GM21423 (cell line): ENCODE results near the gene MS4A1.
"Not testable (repeated sequence)": the region's sequence is repeated elsewhere in the genome, so short reads cannot be mapped to it uniquely, and the experiment has no call there.

ENCODE experiments used
- ATAC-seq: cut with Tn5 transposase; IDR thresholded peaks from one replicate; pipeline ENCODE4 v1.9.1; 2021; ENCODE audit warnings: mild to moderate bottlenecking, moderate library complexity; ENCODE audit not compliant: unreplicated experiment

The MS4A1 gene

GRCh38 chr11:60500276-60500910 lies 44.7 kb downstream of the MS4A1 start:
- no peak for ATAC-seq

GRCh38 chr11:60502221-60502775 lies 46.7 kb downstream of the MS4A1 start:
- ATAC-seq: no peak

DNA sequence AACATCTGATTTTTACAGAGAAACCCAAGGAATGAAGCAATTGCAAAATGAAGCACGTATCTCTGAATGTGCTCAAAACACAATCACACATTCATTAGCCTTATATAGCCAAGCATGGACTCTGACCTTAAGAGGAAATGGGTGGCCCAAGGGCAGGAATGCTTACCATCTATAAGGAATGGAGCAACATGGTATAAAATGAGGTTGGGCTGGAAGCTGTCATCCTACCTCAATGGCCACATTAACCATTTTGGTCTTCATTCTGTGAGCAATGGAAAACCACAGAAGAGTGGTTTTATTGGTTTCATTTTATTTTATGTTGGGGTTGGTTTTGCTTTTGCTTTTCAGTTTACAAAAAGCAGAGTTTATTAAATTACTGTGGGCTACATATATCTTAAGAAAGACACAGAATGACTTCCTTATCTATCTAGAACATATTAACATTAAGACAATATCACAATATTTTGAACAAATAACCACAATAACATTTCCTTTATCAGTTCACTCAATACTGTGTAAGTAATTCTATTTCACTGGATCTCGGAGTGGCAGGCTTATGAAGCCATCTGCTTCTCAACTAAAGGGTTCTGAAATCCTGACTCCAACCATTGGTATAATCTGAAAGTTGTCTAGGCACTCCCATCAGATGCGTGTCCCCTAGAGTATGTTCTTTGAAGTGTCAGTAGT lies 48.7 kb downstream of the MS4A1 start:
- ATAC-seq: peak; percentile 43

DNA sequence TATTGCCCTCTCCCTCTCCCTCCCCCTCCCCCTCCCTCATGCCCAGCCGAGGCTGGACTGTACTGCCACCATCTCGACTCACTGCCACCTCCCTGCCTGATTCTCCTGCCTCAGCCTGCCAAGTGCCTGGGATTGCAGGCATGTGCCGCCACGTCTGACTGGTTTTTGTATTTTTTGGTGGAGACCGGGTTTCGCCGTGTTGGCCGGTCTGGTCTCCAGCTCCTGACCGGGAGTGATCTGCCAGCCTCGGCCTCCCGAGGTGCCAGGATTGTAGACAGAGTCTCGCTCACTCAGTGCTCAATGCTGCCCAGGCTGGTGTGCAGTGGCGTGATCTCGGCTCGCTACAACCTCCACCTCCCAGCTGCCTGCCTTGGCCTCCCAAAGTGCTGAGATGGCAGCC lies 54.0 kb downstream of the MS4A1 start:
- ATAC-seq: not testable (repeated sequence)

DNA sequence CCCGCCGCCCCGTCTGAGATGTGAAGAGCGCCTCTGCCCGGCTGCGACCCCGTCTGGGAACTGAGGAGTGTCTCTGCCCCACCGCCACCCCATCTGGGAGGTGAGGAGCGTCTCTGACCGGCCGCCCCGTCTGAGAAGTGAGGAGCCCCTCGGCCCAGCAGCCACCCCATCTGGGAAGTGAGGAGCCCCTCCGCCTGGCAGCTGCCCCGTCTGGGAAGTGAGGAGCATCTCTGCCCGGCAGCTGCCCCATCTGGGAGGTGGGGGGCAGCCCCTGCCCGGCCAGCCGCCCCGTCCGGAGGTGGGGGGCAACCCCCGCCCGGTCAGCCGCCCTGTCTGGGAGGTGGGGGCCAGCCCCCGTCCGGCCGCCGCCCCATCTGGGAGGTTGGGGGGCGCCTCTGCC lies 54.6 kb downstream of the MS4A1 start:
- ATAC-seq: not testable (repeated sequence)

DNA sequence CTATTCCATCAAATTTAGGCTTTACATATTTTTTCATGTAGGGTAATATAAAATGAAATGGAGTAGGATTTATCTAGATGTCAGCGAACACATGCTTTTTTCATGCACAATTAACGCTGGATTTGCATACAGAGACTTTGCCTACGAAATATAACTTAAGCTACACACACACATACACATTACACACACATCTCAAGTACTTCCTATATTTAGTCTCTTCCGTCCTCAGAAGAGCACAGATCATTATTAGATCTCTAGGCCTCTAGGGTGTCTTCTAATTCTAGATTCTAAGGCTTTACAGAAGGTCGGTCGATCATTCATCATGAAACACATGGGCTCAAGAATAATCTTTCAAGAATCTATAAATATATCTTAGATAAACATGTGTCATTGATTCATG lies 55.7 kb downstream of the MS4A1 start:
- ATAC-seq: no peak

DNA sequence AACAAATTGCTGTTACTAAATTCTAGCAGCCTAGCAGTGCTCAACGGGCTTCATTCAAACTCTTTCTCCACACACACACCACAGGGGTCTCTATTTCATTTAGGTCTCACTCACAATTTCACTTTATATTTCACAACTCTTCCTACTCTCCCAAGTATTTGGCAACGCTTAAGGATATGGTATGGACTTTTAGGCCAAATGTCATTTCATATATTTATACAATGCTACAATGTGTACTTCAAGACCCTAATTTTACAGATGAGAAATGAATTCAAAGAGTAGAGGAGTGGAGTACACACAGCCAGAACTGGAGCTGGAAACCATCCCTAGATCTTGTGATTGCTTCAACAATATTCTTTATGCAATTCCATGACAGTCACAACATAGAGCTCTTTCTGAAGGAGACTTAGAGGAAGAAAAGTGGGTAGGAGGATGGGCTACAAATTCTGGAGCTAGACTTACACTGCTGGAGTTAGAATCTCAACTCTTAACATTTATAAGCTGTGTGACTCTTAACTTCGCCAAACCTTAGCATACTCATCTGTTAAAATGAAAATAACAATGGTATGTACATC lies 57.1 kb downstream of the MS4A1 start:
- ATAC-seq: no peak

- ATAC-seq: no peak
Measured at GRCh38 chr11:60513496-60514460, 58.1 kb downstream of the MS4A1 start.

DNA sequence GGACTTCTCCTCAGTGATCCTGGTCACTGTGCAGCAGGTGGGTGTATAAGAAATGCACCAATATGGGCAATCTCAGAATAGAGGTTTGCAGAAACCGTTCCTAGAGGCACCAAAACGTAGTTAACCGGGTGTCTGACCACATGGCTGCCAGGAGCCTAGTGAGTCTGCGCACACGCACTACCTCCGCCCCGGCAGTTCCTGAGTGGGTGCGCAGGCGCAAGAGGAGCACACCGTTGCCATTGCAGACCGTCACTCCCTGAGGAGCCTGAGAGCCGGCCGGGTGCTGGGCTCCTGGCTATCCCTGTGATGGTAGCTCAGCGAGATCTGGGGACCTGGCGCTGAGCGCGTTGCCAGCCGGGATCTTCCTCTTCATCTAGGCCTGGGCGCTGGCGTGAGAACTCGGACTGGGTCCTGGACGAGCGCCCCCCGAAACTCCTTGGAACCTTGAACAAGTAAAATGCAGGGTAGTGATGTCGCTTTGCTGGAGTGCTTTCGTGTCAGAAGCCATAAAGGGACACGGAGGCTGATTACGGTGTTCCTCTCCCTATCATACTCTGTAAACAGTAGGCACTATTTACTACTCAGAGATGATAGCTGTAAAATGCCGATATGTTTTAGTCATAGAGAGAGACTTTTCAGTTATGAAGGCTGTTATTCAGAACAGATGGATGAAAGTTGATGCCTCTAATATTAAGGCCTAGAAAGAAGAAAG lies 59.7 kb downstream of the MS4A1 start, which contains the start of gene MS4A13:
Gene MS4A13 (plus strand): TSS at position 249 of the 712 bp plus-strand sequence. CDS start 2,692 bp downstream, outside the sequence.
- no peak for ATAC-seq
